Measurements from ENCODE around the gene ADAMTSL2.

Gene ADAMTSL2

DNA sequence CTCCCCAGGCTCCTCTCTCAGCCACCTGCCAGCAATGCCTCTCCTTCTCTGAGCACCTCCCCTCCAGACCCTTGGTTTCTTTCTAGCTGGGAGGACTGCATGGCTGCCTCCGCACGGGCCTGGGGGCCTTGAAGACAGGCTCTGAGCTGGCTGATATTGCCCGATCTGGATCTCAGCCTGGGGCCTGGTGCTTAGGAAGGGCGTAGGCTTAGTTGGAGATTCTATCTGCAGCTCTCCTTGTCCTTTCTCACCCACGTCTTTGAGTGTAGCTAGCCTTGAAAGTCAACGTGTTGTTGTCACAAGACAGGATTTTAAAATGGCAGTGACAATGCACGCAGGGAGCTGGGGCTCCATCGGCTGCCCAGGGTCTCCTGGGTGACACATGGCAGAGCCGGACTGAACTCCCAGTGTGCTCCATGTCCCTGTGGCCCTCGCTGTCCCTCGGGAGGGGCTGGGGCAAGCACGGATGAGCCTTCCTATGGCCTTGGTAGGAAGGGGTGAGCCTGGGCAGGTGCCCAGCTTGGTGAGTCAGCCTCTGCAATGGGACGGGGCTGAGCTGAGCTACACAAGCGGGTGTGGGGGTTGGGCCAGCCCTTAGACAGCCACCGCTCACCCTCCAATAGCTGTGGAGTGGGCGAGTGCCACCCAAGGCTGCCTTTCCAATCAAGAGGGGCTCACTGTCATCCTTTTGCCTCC lies 9.4 kb downstream of the ADAMTSL2 start:
- TF ChIP-seq FOXM1 (IDR thresholded peaks at IDR 0.05; ENCODE audit: borderline replicate concordance, low read depth) = no peak
- no peak for TF ChIP-seq CEBPB (IDR thresholded peaks at IDR 0.05)
- TF ChIP-seq, protein P1, sequence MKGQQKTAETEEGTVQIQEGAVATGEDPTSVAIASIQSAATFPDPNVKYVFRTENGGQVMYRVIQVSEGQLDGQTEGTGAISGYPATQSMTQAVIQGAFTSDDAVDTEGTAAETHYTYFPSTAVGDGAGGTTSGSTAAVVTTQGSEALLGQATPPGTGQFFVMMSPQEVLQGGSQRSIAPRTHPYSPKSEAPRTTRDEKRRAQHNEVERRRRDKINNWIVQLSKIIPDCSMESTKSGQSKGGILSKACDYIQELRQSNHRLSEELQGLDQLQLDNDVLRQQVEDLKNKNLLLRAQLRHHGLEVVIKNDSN (IDR thresholded peaks at IDR 0.05) = no peak
- no peak for TF ChIP-seq EGR1 (IDR thresholded peaks at IDR 0.05)

DNA sequence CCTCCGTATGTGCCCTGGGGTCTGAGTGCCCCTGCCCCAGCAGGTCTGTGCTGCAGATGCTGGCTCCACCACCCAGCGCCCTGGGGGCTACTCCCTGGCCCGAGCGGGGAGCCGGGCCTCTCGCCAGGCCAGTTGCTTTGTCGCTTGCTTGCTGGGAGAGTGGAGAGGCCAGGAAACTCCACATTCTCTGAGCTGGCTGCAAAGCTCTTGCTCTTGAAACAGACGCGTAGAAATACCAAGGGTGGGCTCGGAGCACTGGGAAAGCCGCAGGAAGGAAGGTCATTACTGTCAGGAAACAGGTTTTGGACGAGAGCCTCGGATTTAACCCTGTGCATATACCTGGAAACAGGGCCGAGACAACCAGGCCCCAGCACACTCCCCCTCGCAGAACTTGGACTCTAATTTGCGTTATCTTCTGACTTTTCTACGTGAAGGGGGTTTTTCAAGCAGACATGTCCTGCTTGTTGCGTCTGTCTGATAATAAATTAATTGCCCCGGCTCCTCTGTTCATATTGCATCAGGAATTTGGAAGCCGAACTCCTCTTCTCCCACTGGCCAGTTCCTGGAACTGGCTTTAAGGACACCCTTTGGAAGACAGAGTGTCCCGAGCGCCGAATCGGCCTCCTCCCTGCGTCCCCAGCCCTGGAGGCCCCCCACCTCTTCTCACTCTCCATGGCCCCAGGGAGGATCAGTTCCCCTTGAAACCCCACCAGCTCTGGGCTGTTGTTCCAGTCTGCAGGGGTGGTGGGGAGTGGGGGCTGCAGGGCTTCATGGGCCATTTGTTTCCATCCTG lies 11.2 kb downstream of the ADAMTSL2 start:
- TF ChIP-seq TEAD4 (IDR thresholded peaks at IDR 0.05) (no peak), CEBPB (IDR thresholded peaks at IDR 0.05) (no peak), RAD21 (IDR thresholded peaks at IDR 0.05; ENCODE audit: low read depth) (no peak), NFIC (IDR thresholded peaks at IDR 0.05) (no peak)

DNA sequence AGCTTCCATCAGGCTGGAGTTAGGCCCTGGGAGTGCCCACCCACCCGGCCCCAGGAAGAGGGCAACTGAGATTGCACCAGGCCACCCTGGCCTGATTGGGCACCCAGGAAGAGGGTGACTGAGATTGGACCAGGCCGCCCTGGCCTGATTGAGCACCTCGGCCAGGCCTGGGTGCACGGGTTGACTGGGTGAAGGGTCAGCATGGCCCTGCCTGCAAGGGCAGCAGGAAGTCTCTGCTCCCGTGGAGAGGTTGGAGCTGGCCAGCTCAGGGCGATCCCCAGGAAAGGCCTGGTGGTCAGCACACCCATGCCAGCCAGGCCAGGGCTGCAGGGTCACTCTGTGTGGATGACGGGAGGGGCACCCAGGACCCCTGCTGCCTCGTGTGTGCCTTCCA lies 11.8 kb downstream of the ADAMTSL2 start:
- no peak for TF ChIP-seq TAF1 (IDR thresholded peaks at IDR 0.05; ENCODE audit: low read depth)
- TF ChIP-seq, protein P1 (IDR thresholded peaks at IDR 0.05) = no peak
- TF ChIP-seq, protein P2, sequence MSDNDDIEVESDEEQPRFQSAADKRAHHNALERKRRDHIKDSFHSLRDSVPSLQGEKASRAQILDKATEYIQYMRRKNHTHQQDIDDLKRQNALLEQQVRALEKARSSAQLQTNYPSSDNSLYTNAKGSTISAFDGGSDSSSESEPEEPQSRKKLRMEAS (IDR thresholded peaks at IDR 0.05) = no peak
- TF ChIP-seq TEAD4 (IDR thresholded peaks at IDR 0.05) = no peak
- TF ChIP-seq TCF12 (IDR thresholded peaks at IDR 0.05; ENCODE audit: low read depth) = no peak
- no peak for TF ChIP-seq YY1 (IDR thresholded peaks at IDR 0.05; ENCODE audit: low read depth)
- TF ChIP-seq RAD21 (IDR thresholded peaks at IDR 0.05; ENCODE audit: low read depth) = no peak
- TF ChIP-seq, protein P3, sequence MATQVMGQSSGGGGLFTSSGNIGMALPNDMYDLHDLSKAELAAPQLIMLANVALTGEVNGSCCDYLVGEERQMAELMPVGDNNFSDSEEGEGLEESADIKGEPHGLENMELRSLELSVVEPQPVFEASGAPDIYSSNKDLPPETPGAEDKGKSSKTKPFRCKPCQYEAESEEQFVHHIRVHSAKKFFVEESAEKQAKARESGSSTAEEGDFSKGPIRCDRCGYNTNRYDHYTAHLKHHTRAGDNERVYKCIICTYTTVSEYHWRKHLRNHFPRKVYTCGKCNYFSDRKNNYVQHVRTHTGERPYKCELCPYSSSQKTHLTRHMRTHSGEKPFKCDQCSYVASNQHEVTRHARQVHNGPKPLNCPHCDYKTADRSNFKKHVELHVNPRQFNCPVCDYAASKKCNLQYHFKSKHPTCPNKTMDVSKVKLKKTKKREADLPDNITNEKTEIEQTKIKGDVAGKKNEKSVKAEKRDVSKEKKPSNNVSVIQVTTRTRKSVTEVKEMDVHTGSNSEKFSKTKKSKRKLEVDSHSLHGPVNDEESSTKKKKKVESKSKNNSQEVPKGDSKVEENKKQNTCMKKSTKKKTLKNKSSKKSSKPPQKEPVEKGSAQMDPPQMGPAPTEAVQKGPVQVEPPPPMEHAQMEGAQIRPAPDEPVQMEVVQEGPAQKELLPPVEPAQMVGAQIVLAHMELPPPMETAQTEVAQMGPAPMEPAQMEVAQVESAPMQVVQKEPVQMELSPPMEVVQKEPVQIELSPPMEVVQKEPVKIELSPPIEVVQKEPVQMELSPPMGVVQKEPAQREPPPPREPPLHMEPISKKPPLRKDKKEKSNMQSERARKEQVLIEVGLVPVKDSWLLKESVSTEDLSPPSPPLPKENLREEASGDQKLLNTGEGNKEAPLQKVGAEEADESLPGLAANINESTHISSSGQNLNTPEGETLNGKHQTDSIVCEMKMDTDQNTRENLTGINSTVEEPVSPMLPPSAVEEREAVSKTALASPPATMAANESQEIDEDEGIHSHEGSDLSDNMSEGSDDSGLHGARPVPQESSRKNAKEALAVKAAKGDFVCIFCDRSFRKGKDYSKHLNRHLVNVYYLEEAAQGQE (IDR thresholded peaks at IDR 0.05; ENCODE audit: low read depth) = no peak

DNA sequence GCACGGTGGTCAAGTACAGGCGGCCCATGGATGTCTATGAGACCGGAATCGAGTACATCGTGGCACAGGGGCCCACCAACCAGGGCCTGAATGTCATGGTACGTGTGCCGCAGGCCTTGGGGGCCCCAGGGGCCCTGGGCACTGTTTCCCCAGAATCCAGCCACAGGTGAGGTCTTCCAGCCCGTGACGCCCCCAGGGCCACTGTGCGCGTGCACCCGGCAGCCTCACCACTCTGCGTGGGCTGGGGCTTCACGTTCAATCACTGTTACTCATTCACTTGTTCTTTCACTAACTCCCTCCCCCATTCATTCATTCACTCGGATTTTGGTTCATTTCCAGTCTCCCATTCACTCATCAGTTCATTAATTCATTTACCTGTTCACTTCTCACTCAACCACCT lies 12.6 kb downstream of the ADAMTSL2 start:
- TF ChIP-seq EP300 (IDR thresholded peaks at IDR 0.05; ENCODE audit: borderline replicate concordance) (no peak), YY1 (IDR thresholded peaks at IDR 0.05; ENCODE audit: low read depth) (no peak), NFIC (IDR thresholded peaks at IDR 0.05) (no peak), TCF12 (IDR thresholded peaks at IDR 0.05; ENCODE audit: low read depth) (no peak), ZBTB7A (IDR thresholded peaks at IDR 0.05; ENCODE audit: low read depth) (no peak), FOXM1 (IDR thresholded peaks at IDR 0.05; ENCODE audit: borderline replicate concordance, low read depth) (no peak), TEAD4 (IDR thresholded peaks at IDR 0.05) (no peak)
- TF ChIP-seq, protein P1 (IDR thresholded peaks at IDR 0.05) = no peak
- TF ChIP-seq, protein P2 (IDR thresholded peaks at IDR 0.05) = no peak
- TF ChIP-seq, protein P3 (IDR thresholded peaks at IDR 0.05; ENCODE audit: low read depth) = no peak

DNA sequence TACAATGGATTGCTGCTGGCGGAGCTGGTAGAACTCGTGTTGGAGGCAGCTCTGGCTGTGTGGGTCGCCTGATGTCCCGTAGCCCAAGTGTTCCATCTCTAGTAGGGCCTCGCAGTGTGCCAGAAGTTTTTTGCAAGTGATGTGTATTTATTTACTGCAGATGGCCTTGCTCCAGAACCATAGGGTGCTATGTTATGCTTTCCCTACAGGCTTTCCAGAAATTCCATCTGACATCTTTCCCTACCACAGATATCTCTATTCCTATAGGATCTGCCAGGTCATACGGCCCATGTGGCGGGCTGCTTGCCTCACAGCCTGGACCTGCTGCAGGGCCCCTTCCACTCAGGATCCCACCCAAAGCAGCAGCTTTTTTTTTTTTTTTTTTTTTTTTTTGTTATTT lies 16.9 kb downstream of the ADAMTSL2 start:
- no peak for TF ChIP-seq NFIC (IDR thresholded peaks at IDR 0.05)
- no peak for TF ChIP-seq TAF1 (IDR thresholded peaks at IDR 0.05; ENCODE audit: low read depth)
- TF ChIP-seq YY1 (IDR thresholded peaks at IDR 0.05; ENCODE audit: low read depth) = no peak

DNA sequence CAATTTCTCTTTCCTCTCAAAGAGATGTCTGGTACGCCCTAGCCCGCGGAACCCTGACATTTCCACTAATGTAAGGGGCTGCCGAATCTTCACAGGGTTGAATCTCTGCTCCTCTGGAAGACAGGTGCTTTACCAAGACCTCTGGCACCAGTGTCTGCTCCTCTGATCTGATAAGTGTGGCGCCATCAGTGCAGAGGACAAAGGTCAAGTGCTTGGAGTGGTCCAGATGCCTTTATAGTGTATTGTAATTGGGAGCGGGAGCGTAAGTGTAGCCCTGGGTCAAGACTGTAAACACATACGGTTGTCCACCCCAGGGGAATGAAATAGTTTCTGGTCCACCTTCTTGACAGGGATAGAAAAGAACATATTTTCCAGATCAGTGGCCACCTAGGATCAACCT lies 17.7 kb downstream of the ADAMTSL2 start:
- TF ChIP-seq TCF12 (IDR thresholded peaks at IDR 0.05; ENCODE audit: low read depth) = no peak
- TF ChIP-seq, protein P2 (IDR thresholded peaks at IDR 0.05) = no peak
- no peak for TF ChIP-seq FOXM1 (IDR thresholded peaks at IDR 0.05; ENCODE audit: borderline replicate concordance, low read depth)
- no peak for TF ChIP-seq YY1 (IDR thresholded peaks at IDR 0.05; ENCODE audit: low read depth)
- no peak for TF ChIP-seq EGR1 (IDR thresholded peaks at IDR 0.05)
- TF ChIP-seq, protein P1 (IDR thresholded peaks at IDR 0.05) = no peak
- TF ChIP-seq EP300 (IDR thresholded peaks at IDR 0.05; ENCODE audit: borderline replicate concordance) = no peak
- TF ChIP-seq TEAD4 (IDR thresholded peaks at IDR 0.05) = no peak
